IMR-90 (cell line): ENCODE results near the gene LNX1. TPM values are rescaled to one million over a fixed set of nuclear protein-coding genes. Genes with fewer than 3 reads are reported as not detected.
A peak's percentile ranks its signal among the peaks of the same experiment; 100 is the strongest.

Experiments
- ATAC-seq: fragments of 200-7000 bp; cut with Tn5 transposase; 2 replicates; pipeline ENCODE4 v1.9.1; 2020; ENCODE audit warnings: low read depth, mild to moderate bottlenecking, moderate library complexity
- BruUV-seq: library from RNA; stranded (reverse); fragments of 400-500 nt; replicated peaks from 2 replicates; lab custom pipeline; 2021; lab: Mats Ljungman, UMichigan
- CTCF ChIA-PET: fragments of 300-600 bp; formaldehyde crosslinking; extraction: SDS; loops from one replicate; lab custom pipeline; 2021; ENCODE audit warnings: antibody characterized with exemption; lab: Yijun Ruan, JAX
- POLR2A ChIA-PET: fragments of 300-600 bp; sonication (Branson Sonifier 250); formaldehyde crosslinking; loops from one replicate; lab custom pipeline; 2022; ENCODE audit warnings: antibody characterized with exemption; ENCODE audit not compliant: unreplicated experiment; lab: Charles Lee
- DNase-seq: peaks from one replicate; pipeline ENCODE4 v3.0.0; 2013
- H2AFZ ChIP-seq: replicated peaks from 2 replicates; pipeline ENCODE3; 2013; ENCODE audit warnings: low read length, mild to moderate bottlenecking; ENCODE audit not compliant: poor library complexity
- H2AK5ac ChIP-seq: 2 replicates; pipeline ENCODE4 v1.6.1; 2013; ENCODE audit warnings: low read depth, low read length, inconsistent platforms
- H2AK9ac ChIP-seq: replicated peaks from 2 replicates; pipeline ENCODE3; 2013; ENCODE audit warnings: mild to moderate bottlenecking, low read depth, low read length, moderate library complexity; ENCODE audit not compliant: poor library complexity
- H2BK120ac ChIP-seq: 2 replicates; pipeline ENCODE4 v1.6.1; 2013; ENCODE audit warnings: low read depth, low read length, inconsistent platforms
- H2BK15ac ChIP-seq: 3 replicates; pipeline ENCODE4 v1.6.1; 2013; ENCODE audit warnings: low read depth, low read length, inconsistent platforms
- H2BK20ac ChIP-seq: 2 replicates; pipeline ENCODE4 v1.6.1; 2013; ENCODE audit warnings: low read depth, mild to moderate bottlenecking, inconsistent platforms, low read length, moderate library complexity
- H2BK5ac ChIP-seq: 2 replicates; pipeline ENCODE4 v1.6.1; 2013; ENCODE audit warnings: mild to moderate bottlenecking, low read depth, low read length, inconsistent platforms; ENCODE audit not compliant: poor library complexity, severe bottlenecking
- H3K14ac ChIP-seq: replicated peaks from 2 replicates; pipeline ENCODE4 v1.6.1; 2013; ENCODE audit warnings: low read depth, low read length, inconsistent platforms
- H3K18ac ChIP-seq: 2 replicates; pipeline ENCODE4 v1.6.1; 2013; ENCODE audit warnings: low read depth, low read length, control low read depth
- H3K23ac ChIP-seq: 2 replicates; pipeline ENCODE4 v1.6.1; 2013; ENCODE audit warnings: low read depth, low read length, inconsistent platforms
- H3K27ac ChIP-seq: 2 replicates; pipeline ENCODE4 v1.5.1; 2013; ENCODE audit warnings: mild to moderate bottlenecking, control low read depth, low read length; ENCODE audit not compliant: insufficient read depth
- H3K27me3 ChIP-seq: 2 replicates; pipeline ENCODE4 v1.6.1; 2013; ENCODE audit warnings: low read length; ENCODE audit not compliant: control insufficient read depth, insufficient read depth
- H3K36me3 ChIP-seq: 2 replicates; pipeline ENCODE4 v1.6.1; 2013; ENCODE audit warnings: low read length, mixed read lengths; ENCODE audit not compliant: control insufficient read depth, insufficient read depth
- H3K4ac ChIP-seq: 2 replicates; pipeline ENCODE4 v1.6.1; 2013; ENCODE audit warnings: low read depth, low read length, inconsistent platforms
- H3K4me1 ChIP-seq: 2 replicates; pipeline ENCODE4 v1.6.1; 2013; ENCODE audit warnings: low read length, mixed read lengths; ENCODE audit not compliant: control insufficient read depth, insufficient read depth
- H3K4me2 ChIP-seq: 2 replicates; pipeline ENCODE4 v1.6.1; 2013; ENCODE audit warnings: low read depth, mild to moderate bottlenecking, control low read depth, low read length, moderate library complexity
- H3K4me3 ChIP-seq: 2 replicates; pipeline ENCODE4 v1.5.1; 2013; ENCODE audit warnings: low read depth, mild to moderate bottlenecking, control low read depth, low read length, moderate library complexity; ENCODE audit not compliant: insufficient read depth
- H3K56ac ChIP-seq: 2 replicates; pipeline ENCODE4 v1.6.1; 2013; ENCODE audit warnings: low read length, inconsistent platforms; ENCODE audit not compliant: insufficient read depth; ENCODE audit errors: extremely low read depth
- H3K79me1 ChIP-seq, 2 experiments: 2 replicates each; pipeline ENCODE4 v1.6.1; 2013; ENCODE audit warnings: low read length in 2 of 2, inconsistent platforms in 1 of 2, low read depth in 1 of 2
- H3K9ac ChIP-seq: 2 replicates; pipeline ENCODE4 v1.6.1; 2013; ENCODE audit warnings: low read depth, low read length, control low read depth
- H3K9me1 ChIP-seq: 2 replicates; pipeline ENCODE4 v1.6.1; 2013; ENCODE audit warnings: low read length, inconsistent platforms; ENCODE audit not compliant: insufficient read depth
- H3K9me3 ChIP-seq: 2 replicates; pipeline ENCODE4 v1.6.1; 2013; ENCODE audit warnings: low read length; ENCODE audit not compliant: control insufficient read depth, insufficient read depth
- H4K20me1 ChIP-seq: 2 replicates; pipeline ENCODE4 v1.6.1; 2013; ENCODE audit warnings: low read length, inconsistent platforms; ENCODE audit not compliant: insufficient read depth
- H4K5ac ChIP-seq: 2 replicates; pipeline ENCODE4 v1.6.1; 2013; ENCODE audit warnings: mild to moderate bottlenecking, low read depth, low read length, control low read depth
- H4K8ac ChIP-seq, 2 experiments: 2 replicates each; pipeline ENCODE4 v1.6.1; 2013; ENCODE audit warnings: low read depth in 2 of 2, low read length in 2 of 2, control low read depth in 1 of 2, inconsistent platforms in 1 of 2
- H4K91ac ChIP-seq: 2 replicates; pipeline ENCODE4 v1.6.1; 2013; ENCODE audit warnings: low read depth, low read length, inconsistent platforms; ENCODE audit not compliant: insufficient read depth
- BHLHE40 ChIP-seq: fragments of 150-350 bp; IDR thresholded peaks from 2 replicates; pipeline ENCODE4 v1.6.1; 2016; ENCODE audit warnings: mild to moderate bottlenecking, low read depth, low read length
- CHD1 ChIP-seq: IDR thresholded peaks from 2 replicates; pipeline ENCODE4 v1.6.1; 2012; ENCODE audit warnings: low read depth, low read length, improper control_type of control experiment
- FOS ChIP-seq: fragments of 150-350 bp; IDR thresholded peaks from 2 replicates; pipeline ENCODE4 v1.6.1; 2016; ENCODE audit warnings: low read depth, low read length
- MAFK ChIP-seq: IDR thresholded peaks from 2 replicates; pipeline ENCODE4 v1.6.1; 2012; ENCODE audit warnings: low read depth, low read length, improper control_type of control experiment
- MXI1 ChIP-seq: IDR thresholded peaks from 2 replicates; pipeline ENCODE4 v1.6.1; 2012; ENCODE audit warnings: low read depth, mild to moderate bottlenecking, low read length, moderate library complexity, borderline replicate concordance
- RCOR1 ChIP-seq: IDR thresholded peaks from 2 replicates; pipeline ENCODE4 v1.6.1; 2012; ENCODE audit warnings: mild to moderate bottlenecking, low read length, improper control_type of control experiment; ENCODE audit not compliant: insufficient replicate concordance
- RFX5 ChIP-seq: IDR thresholded peaks from 2 replicates; pipeline ENCODE4 v1.8.0; 2012; ENCODE audit warnings: low read depth, mild to moderate bottlenecking, low read length, moderate library complexity
- SMC3 ChIP-seq: fragments of 150-350 bp; IDR thresholded peaks from 2 replicates; pipeline ENCODE4 v1.6.1; 2016; ENCODE audit warnings: low read depth, mild to moderate bottlenecking, antibody characterized with exemption, low read length, moderate library complexity
- WGBS, 2 experiments: methylation state at CpG; one replicate each; pipeline versions ENCODE4 v1.1.5 to v1.1.7; 2013; ENCODE audit warnings: missing lambda C conversion rate in 2 of 2; ENCODE audit not compliant: insufficient read length in 1 of 2; ENCODE audit errors: extremely low coverage in 2 of 2; 5-methylcytosine and 5-hydroxymethylcytosine counted together
- dilution Hi-C: fragments of 300-500 bp; cut with HindIII; formaldehyde crosslinking; loops from one replicate; pipeline ENCODE4 v1.14.3; 2018; ENCODE audit warnings: low sequenced_read_pairs; ENCODE audit not compliant: unreplicated experiment
- in situ Hi-C: fragments of 300-500 bp; cut with MboI; formaldehyde crosslinking; loops from 3 replicates; pipeline ENCODE4 v1.14.3; 2019; ENCODE audit warnings: low sequenced_read_pairs, inconsistent platforms, mixed read lengths
- intact Hi-C: fragments of 100-400 bp; cut with micrococcal nuclease; formaldehyde crosslinking; loops from 2 replicates; pipeline ENCODE4 v1.10.0; 2022
- polyA plus RNA-seq, 3 experiments: library from polyadenylated mRNA; depleted of rRNA; stranded (reverse); fragments of >200 nt; gene quantifications; 2 replicates each; pipeline ENCODE4 v1.2.3, GENCODE V29; 2012; ENCODE audit warnings: low replicate concordance in 1 of 3
- total RNA-seq: library from RNA; depleted of rRNA; stranded (reverse); fragments of >200 nt; gene quantifications from 2 replicates; pipeline ENCODE4 v1.2.3, GENCODE V29; 2012
- TF ChIP-seq, protein P1 (sequence below): fragments of 150-350 bp; IDR thresholded peaks from 2 replicates; pipeline ENCODE4 v1.6.1; 2016; ENCODE audit warnings: low read depth, mild to moderate bottlenecking, low read length, moderate library complexity, borderline replicate concordance

The LNX1 gene
- total and polyA plus RNA-seq, 2 of the 4 experiments (the other 2 are of a cell fraction), result 0.15 to 0.36 TPM

DNA sequence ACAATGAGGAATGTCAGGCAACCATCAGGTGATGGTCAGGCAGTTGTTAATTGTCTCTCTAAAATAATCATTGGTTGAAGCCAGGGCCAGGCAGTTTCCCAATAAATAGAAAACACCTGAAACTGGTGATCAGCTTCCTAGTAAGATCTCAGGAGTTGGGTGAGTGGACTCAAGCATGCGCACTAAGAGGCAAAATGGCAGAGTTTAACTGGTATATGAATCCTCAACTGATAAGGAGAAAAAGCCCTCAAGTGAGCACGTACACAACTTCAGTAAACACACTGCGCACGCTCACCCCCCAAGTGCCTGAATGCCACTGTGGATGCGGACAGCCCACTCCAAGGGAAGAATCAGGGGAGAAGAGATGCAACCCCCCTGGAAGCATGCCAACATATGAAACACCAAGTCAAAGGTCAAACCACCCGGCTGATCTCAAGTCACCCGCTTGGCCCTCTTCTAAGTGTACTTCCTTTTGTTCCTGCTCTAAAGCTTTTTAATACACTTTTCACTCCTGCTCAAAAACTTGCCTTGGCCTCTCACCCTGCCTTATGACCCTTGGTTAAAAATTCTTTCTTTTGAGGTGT, 39.9 kb downstream of the LNX1 start:
- Histone ChIP-seq H2BK5ac (no peak overlapping the region), H2AFZ (no peak overlapping the region), H4K20me1 (no peaks in the 10 kb centered on the region), H4K5ac (no peak overlapping the region), H2AK5ac (peak overlapping the region; percentile 44; the same call in 1 of the 2 replicates), H2BK20ac (no peak overlapping the region), H4K8ac (no peak overlapping the region), H3K79me1 (no peaks in the 10 kb centered on the region; a peak in 1 of 4 replicates), H3K27ac (no peak overlapping the region), H3K23ac (no peak overlapping the region), H3K9me3 (no peaks in the 10 kb centered on the region), H3K9ac (no peak overlapping the region), H4K91ac (no peak overlapping the region), H3K56ac (no peak overlapping the region), H2BK15ac (no peak overlapping the region), H3K18ac (no peak overlapping the region), H3K14ac (no peak overlapping the region), H2BK120ac (no peak overlapping the region), H3K27me3 (no peaks in the 10 kb centered on the region), H2AK9ac (no peak overlapping the region), H3K4me3 (no peak overlapping the region), H3K36me3 (no peaks in the 10 kb centered on the region), H3K4me1 (peaks cover 1% of the 10 kb centered on the region; the same call in 1 of the 2 replicates), H3K4me2 (no peak overlapping the region), H3K9me1 (peaks cover 3% of the 10 kb centered on the region; the same call in 1 of the 2 replicates), H3K4ac (no peak overlapping the region)
- DNase-seq (no peak), ATAC-seq (no peak)
- no CpG with 5 or more reads among the region's 7 CpGs for WGBS, 2 experiments
- dilution Hi-C loops (no loop called here), in situ Hi-C loops (no loop called here), intact Hi-C loops (no loop called here)
- no TSS peak for BruUV-seq
- TF ChIP-seq RCOR1, result no peak
- TF ChIP-seq FOS, result no peak
- TF ChIP-seq CHD1, result no peak
- TF ChIP-seq MXI1, result no peak
- TF ChIP-seq SMC3, result no peak
- TF ChIP-seq, protein P1, sequence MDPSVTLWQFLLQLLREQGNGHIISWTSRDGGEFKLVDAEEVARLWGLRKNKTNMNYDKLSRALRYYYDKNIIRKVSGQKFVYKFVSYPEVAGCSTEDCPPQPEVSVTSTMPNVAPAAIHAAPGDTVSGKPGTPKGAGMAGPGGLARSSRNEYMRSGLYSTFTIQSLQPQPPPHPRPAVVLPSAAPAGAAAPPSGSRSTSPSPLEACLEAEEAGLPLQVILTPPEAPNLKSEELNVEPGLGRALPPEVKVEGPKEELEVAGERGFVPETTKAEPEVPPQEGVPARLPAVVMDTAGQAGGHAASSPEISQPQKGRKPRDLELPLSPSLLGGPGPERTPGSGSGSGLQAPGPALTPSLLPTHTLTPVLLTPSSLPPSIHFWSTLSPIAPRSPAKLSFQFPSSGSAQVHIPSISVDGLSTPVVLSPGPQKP, result no peak
- no peak for TF ChIP-seq BHLHE40
- TF ChIP-seq MAFK, result no peak
- TF ChIP-seq RFX5, result no peak
- CTCF ChIA-PET, result no interaction called here
- POLR2A ChIA-PET, result no interaction called here
